ENCODE results near the gene MYO9B.

Gene MYO9B

GRCh38 chr19:17216058-17216670 lies 140.6 kb downstream of the MYO9B start:
- H3K27ac ChIP-seq: peak overlapping the region; percentile 95
- TF ChIP-seq, protein P1, sequence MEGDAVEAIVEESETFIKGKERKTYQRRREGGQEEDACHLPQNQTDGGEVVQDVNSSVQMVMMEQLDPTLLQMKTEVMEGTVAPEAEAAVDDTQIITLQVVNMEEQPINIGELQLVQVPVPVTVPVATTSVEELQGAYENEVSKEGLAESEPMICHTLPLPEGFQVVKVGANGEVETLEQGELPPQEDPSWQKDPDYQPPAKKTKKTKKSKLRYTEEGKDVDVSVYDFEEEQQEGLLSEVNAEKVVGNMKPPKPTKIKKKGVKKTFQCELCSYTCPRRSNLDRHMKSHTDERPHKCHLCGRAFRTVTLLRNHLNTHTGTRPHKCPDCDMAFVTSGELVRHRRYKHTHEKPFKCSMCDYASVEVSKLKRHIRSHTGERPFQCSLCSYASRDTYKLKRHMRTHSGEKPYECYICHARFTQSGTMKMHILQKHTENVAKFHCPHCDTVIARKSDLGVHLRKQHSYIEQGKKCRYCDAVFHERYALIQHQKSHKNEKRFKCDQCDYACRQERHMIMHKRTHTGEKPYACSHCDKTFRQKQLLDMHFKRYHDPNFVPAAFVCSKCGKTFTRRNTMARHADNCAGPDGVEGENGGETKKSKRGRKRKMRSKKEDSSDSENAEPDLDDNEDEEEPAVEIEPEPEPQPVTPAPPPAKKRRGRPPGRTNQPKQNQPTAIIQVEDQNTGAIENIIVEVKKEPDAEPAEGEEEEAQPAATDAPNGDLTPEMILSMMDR (conservative IDR thresholded peaks at IDR 0.05): no peak

DNA sequence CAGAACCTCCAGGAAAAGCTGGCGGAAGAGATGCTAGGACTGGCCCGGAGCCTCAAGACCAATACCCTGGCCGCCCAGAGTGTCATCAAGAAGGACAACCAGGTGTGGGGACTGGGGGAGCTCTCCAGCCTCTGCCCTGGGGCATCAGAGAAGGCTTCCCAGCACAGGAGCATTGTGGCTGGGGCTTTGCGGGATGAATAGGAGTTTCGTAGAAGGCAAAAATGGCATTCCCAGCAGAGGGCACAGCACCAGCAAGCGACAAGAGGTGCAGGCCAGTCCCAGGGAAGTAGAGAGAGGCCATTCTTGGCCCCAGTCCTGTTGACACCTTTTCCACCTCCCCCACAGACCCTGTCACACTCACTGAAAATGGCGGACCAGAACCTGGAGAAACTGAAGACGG lies 143.7 kb downstream of the MYO9B start:
- TF ChIP-seq, protein P1 (conservative IDR thresholded peaks at IDR 0.05): no peak
- H3K27ac ChIP-seq: no peak overlapping the region

DNA sequence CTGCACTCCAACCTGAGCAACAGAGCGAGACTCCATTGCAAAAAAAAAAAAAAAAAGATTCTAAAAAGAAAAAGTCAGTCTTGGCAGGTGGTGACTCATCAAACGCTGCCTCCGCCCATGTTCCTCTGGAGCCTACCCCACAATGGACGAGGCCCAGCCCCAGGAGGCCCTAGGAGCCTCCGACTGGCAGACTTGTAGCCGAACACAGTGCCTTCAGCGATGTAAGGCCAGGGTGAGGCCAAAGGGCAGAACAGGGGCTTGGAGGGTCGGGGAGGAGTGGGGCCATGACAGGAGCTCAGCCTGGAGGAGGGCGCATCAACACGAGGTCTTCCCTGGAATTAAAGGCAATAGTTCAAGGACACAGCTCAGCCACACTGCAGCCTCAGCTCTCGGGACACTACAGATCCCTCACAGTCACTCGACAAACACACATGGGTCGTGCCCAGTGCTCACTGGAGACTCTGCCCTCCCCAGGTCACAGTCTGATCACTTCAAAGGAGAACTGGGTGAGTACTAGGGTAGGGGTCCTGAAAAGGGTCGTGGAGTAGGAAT lies 144.7 kb downstream of the MYO9B start:
- TF ChIP-seq, protein P1 (conservative IDR thresholded peaks at IDR 0.05): no peak
- H3K27ac ChIP-seq: no peak overlapping the region

DNA sequence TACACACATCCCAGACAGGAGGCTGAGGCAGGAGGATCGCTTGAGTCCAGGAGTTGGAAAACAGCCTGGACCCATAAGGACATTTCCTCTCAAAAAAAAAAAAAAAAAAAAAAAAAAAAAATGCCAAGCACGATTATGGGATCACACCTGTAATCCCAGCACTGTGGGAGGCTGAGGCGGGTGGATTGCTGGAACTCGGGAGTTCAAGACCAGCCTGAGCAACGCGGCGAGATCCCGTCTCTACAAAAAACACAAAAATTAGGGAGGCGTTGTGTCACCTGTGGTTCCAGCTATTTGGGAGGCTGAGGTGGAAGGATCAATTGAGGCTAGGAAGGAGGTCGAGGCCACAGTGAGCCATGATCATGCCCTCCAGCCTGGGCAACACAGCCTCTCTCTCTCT lies 149.5 kb downstream of the MYO9B start:
- peak overlapping the region; percentile 87 for H3K27ac ChIP-seq
- TF ChIP-seq, protein P1 (conservative IDR thresholded peaks at IDR 0.05): no peak

DNA sequence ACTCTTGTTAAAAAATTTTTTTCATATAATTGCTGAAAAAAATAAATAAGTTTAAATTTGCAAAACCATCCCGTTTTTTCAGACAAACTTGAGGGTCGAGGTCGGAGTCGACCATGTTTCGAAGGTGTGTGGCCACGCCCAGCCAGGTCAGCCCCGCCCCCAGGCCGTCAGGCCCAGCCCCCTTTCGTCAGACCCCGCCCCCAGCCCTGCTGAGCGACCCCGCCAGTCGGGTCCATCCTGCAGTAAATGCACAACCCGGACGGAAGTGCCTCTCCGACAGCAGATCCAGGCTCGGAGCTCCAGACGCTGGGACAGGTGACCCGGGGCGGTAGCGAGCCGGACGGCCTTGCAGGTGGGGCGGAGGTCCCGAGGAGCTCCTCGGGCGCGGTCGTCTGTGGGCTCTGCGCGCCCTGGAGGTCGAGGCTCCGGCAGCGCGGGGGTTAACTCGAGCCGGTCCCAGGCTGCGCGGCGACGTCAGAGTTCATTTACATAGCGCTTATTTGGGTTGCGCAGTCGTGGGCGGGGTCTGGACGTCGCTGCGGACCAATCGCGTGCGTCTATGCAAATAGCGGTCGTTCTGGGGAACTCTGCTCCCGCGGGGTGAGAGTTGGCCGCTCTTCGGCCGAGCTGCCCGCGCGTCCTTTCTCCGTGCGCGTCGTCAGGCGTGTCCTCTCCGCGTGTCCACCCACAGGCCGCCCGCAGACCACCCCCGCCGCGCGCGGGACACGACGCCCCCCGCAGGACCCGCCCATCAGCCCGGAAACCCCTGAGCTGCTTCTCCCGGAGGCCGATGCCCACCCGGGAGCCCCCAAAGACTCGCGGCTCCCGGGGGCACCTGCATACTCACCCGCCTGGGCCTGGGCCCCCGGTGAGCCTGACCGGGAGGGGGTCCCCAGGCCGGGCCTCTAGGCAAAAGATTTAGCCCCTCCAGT lies 150.7 kb downstream of the MYO9B start, which contains the start of gene OCEL1:
Gene OCEL1, plus strand, starts transcription at position 225 of the 932 bp plus-strand sequence. Its CDS starts 22 bp downstream, at position 247.
- TF ChIP-seq, protein P1 (conservative IDR thresholded peaks at IDR 0.05): no peak
- peak within 1 kb of the TSS; percentile 87 for H3K27ac ChIP-seq

- no peak overlapping the region for H3K27ac ChIP-seq
- TF ChIP-seq, protein P1 (conservative IDR thresholded peaks at IDR 0.05): no peak
These were observed 152.3 kb downstream of the MYO9B start for GRCh38 chr19:17227798-17228367.

DNA sequence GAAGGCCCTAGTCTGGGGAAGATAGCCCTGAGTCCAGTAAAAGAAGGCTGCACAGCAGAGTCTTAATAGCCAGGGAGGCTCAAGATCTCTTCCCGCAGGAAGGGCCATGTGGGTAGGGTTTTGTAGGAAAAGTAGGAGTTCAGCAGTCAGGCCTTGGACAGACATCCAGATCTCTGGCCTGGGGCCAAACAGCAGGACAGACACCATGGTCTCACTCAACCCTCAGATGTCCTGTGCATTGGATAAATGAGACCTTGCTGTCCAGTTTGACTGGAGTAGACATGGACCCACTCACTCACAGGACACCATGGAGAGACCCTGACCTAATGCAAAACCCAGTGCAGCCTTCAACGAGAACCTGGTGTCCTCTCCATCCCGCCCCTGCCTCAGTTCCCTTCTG lies 154.3 kb downstream of the MYO9B start:
- TF ChIP-seq, protein P1 (conservative IDR thresholded peaks at IDR 0.05): no peak
- no peak overlapping the region for H3K27ac ChIP-seq

All from VCaP (cell line).